ENCODE data around the gene CHST8.

Gene CHST8, protein sequence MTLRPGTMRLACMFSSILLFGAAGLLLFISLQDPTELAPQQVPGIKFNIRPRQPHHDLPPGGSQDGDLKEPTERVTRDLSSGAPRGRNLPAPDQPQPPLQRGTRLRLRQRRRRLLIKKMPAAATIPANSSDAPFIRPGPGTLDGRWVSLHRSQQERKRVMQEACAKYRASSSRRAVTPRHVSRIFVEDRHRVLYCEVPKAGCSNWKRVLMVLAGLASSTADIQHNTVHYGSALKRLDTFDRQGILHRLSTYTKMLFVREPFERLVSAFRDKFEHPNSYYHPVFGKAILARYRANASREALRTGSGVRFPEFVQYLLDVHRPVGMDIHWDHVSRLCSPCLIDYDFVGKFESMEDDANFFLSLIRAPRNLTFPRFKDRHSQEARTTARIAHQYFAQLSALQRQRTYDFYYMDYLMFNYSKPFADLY

DNA sequence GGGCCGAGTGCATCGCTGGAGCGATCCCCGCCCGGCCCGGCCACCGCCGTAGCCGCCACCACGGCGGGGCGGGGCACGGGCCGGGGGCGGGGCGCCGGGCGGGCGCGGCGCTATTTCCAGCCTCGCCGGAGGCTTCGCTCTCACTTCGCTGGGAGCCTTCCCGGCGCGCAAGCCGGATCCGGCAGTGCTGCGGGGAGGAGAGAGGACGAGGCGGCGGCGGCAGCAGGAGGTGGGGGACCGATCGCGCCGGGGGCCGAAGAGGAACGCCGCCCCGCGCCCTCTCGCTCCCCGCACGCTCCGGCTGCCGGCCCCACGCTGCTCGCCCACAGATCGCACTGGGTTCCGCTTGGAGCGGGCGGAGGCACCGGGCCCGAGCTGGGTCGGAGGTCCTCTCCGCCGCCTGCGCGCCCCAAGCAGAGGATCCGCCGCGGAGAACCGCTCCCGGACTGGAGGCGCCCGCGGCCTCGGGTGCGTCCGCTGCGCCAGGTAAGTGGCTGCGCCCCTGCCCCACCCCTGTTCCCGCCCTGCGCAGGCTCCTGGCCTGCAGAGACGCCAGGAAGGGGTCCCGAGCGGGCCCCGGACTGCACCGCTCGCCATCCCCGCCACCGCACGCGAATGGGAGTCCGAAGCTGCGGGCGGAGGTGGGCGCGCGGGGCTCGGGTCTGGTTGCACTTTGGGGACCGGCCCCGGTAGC, at the start of gene CHST8:
CHST8 (plus strand) TSS at position 143 of the 694 bp plus-strand sequence. CDS start 67,309 bp downstream, outside the sequence.
- H3K27me3 Mint-ChIP-seq, result peaks cover 50 to 71% of the 10 kb centered on the region in 2 donors
- no peaks in the 10 kb centered on the region for H3K4me1 Mint-ChIP-seq
- no peaks in the 10 kb centered on the region for H3K9me3 Mint-ChIP-seq
- H3K27ac Mint-ChIP-seq, result no peak within 1 kb of the TSS
- H3K36me3 Mint-ChIP-seq, result peaks cover 0 to 2% of the 10 kb centered on the region in 2 donors
- DNase-seq (no peak), ATAC-seq (replicated peaks) (no peak)
- H3K4me3 Mint-ChIP-seq, result peak within 1 kb of the TSS in 1 of 2 donors; percentile 46

DNA sequence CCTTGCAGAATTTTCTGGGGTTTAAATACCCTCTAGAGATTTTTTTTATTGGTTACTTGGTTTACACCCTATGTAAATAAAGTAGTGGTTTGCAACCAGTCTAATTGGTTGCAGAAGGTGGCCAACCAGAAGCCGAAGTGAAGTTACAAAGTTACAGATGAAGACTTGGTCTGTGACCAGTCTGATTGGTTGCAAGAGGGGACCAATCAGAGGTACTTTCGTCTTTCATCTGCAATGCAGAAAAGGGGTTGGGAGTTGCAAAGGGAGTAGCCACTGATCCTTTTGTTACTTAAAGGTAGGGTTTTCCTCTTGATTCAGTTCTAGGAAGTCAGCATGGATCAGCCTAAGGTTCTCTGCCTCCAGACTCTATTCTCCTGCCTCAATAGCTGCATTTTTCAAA, 48.8 kb upstream of the CHST8 start:
- DNase-seq, result no peak
- ATAC-seq (replicated peaks), result no peak
- H3K27ac Mint-ChIP-seq, result no peak overlapping the region
- H3K9me3 Mint-ChIP-seq, result peaks cover 20% of the 10 kb centered on the region in 2 donors
- H3K36me3 Mint-ChIP-seq, result peaks cover 5 to 9% of the 10 kb centered on the region in 2 donors
- no peaks in the 10 kb centered on the region for H3K4me1 Mint-ChIP-seq
- H3K27me3 Mint-ChIP-seq, result peaks cover 17 to 18% of the 10 kb centered on the region in 2 donors
- H3K4me3 Mint-ChIP-seq, result no peak overlapping the region

DNA sequence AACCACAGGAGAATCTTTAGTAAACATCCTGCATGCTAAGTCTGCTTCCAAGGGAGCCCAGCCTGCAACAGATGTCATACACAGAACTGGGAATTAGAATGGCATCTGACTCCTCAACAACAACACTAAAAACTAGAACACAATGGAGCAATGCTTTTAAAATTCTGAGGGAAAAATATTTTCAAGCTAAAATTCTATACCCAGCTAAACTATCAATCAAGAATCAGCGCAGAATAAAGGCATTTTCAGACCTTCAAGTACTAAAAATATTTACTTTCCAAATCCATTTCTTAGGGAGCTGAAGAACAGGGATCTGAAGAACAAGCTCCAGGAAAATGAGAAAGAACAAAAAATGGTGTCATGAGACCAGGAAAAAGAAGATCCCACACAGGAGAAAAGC, 46.9 kb upstream of the CHST8 start:
- no peak for ATAC-seq (replicated peaks)
- Mint-ChIP-seq H3K9me3 (peaks cover 20% of the 10 kb centered on the region in 2 donors), H3K27ac (no peak overlapping the region), H3K27me3 (peaks cover 1 to 17% of the 10 kb centered on the region in 2 donors), H3K36me3 (peaks cover 5 to 9% of the 10 kb centered on the region in 2 donors), H3K4me1 (no peaks in the 10 kb centered on the region), H3K4me3 (no peak overlapping the region)
- DNase-seq, result no peak

DNA sequence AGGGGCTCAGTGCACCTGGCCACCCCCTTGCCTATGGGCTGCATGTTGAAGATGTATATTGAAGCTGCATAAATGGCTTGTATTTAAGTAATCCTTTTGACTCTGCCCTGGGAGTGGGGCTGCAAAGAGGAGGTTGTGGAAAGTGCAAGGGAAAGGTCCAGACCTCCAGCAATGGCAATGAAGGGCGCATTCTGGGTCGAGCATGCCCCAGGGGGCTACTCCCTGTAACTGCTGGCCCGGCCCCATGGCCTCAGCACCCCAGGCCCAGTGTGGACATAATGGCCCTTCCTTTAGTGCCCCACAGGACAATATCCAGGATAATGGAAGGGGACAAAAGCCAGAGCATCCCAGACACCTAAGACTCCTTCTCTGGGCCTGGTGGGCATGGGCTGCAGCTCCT, 43.1 kb upstream of the CHST8 start:
- Mint-ChIP-seq H3K36me3 (peaks cover 3 to 9% of the 10 kb centered on the region in 2 donors), H3K4me1 (no peaks in the 10 kb centered on the region), H3K9me3 (peaks cover 16 to 17% of the 10 kb centered on the region in 2 donors), H3K27ac (no peak overlapping the region), H3K4me3 (no peak overlapping the region), H3K27me3 (peaks cover 21 to 26% of the 10 kb centered on the region in 2 donors)
- ATAC-seq (replicated peaks) (no peak), DNase-seq (no peak)

DNA sequence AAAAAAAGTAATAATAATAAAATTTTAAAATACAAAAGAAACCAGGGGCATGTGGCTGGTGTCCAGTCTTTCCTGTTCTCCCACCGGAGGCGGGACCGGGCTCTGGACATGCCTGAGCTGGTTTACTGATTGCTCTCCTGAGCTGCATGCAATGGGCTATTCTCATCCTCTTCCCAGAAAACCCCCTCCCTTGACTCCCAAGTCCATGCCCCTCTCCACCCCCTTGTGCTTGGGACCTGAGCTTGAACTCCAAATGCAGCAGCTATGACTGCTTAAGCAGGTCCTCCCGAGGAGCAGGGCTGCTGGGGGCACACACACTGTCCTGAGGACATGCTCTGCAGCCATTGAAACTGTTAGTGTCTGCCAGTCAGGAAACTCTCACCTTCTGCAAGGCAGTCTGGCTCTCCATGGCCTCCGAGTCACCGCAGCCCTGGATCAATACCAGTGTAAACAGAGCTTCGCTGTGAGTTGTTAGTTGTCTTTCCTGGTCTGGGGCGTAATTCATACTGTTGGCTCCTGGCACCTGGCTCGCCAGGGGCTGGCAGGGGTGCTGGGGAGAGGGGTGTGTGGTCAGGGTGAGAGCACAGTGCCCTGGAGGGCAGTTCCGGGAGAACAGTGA, 41.6 kb upstream of the CHST8 start:
- ATAC-seq (replicated peaks) (no peak), DNase-seq (no peak)
- no peak overlapping the region for H3K4me3 Mint-ChIP-seq
- no peak overlapping the region for H3K27ac Mint-ChIP-seq
- H3K9me3 Mint-ChIP-seq, result peaks cover 5 to 6% of the 10 kb centered on the region in 2 donors
- no peaks in the 10 kb centered on the region for H3K4me1 Mint-ChIP-seq
- H3K36me3 Mint-ChIP-seq, result no peaks in the 10 kb centered on the region
- H3K27me3 Mint-ChIP-seq, result peaks cover 22 to 28% of the 10 kb centered on the region in 2 donors

DNA sequence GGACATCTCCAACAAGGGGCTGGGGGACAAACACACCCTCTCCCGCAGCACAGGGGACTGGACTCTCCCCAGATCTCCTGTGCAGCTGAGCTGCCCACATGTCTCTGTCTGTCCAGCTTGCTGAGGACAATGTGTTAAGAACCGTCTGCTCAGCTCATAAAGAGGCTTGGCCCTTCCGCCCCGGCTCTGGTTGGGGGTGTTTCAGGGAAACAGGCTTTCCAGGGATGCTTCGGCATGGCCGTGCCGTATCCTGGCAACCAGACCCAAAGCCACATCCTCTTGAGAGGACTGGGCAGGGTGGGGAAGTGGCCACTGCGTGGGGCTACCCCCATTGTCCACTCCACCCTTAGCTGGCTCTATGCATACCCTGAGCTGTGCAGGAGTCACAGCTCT, 41.1 kb upstream of the CHST8 start:
- Mint-ChIP-seq H3K27me3 (peaks cover 22 to 28% of the 10 kb centered on the region in 2 donors), H3K27ac (no peak overlapping the region), H3K4me1 (no peaks in the 10 kb centered on the region), H3K4me3 (no peak overlapping the region), H3K9me3 (peaks cover 4 to 6% of the 10 kb centered on the region in 2 donors), H3K36me3 (no peaks in the 10 kb centered on the region)
- no peak for ATAC-seq (replicated peaks)
- no peak for DNase-seq

DNA sequence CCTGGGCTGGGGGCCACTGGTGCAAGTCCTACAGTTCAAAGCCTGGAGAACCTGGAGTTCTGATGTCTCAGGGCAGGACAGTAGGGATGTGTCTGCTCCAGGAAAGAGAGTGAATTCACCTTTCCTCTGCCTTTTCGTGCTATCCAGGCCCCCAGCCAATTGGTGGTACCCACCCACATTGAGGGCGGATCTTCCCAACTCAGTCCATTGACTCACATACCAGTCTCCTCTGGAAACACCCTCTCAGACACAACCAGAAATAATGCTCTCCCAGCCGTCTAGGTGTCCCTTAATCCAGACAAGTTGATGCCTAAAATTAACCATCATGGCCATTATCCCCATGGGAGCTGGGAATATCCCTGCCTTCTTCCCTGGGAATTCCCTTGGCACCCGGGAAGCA, 38.8 kb upstream of the CHST8 start:
- Mint-ChIP-seq H3K9me3 (peaks cover 7 to 10% of the 10 kb centered on the region in 2 donors), H3K27me3 (peaks cover 28 to 34% of the 10 kb centered on the region in 2 donors), H3K4me3 (no peak overlapping the region), H3K4me1 (no peaks in the 10 kb centered on the region), H3K27ac (no peak overlapping the region), H3K36me3 (no peaks in the 10 kb centered on the region)
- DNase-seq, result no peak
- no peak for ATAC-seq (replicated peaks)

DNA sequence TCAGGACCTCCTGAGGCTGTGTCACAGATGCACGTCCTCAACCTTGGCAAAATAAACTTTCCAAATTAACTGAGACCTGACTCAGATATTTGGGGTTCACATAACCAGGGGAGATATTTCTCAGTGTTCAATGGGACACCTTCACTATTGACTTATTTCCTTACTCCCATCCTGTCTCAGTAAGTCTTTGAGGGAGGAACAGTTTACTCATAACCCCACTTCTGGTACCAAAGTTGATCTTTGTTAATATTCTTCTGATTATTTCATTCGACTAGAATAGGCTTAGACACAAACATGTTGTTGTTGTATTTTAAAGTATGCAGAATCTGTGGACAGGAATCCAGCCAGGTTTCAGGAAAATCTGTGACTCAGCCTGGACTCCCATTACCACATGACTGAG, 34.6 kb upstream of the CHST8 start:
- no peak for ATAC-seq (replicated peaks)
- H3K27me3 Mint-ChIP-seq, result peaks cover 13 to 15% of the 10 kb centered on the region in 2 donors
- no peaks in the 10 kb centered on the region for H3K4me1 Mint-ChIP-seq
- no peak overlapping the region for H3K4me3 Mint-ChIP-seq
- no peaks in the 10 kb centered on the region for H3K36me3 Mint-ChIP-seq
- H3K27ac Mint-ChIP-seq, result no peak overlapping the region
- H3K9me3 Mint-ChIP-seq, result peaks cover 15 to 18% of the 10 kb centered on the region in 2 donors
- no peak for DNase-seq

DNA sequence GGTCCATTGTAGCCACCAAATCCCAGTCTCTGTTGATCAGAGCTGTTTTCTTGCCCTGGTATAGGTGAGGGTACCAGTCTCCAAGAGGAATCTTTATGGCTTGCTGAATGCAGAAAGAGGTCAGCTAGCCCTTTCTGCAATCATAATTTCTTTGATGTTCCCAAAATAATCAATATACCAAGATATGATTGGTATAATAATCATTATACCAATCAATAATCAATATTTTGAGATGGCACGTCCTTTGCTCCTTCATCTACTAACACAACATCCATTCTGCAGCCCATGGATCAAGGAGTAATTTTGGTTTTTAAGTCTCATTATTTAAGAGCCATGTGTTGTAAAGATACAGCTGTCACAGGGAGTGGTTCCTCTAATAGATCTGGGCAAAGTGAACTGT, 31.5 kb upstream of the CHST8 start:
- Mint-ChIP-seq H3K27me3 (peaks cover 11 to 17% of the 10 kb centered on the region in 2 donors), H3K9me3 (peaks cover 15 to 18% of the 10 kb centered on the region in 2 donors), H3K4me3 (no peak overlapping the region), H3K4me1 (no peaks in the 10 kb centered on the region), H3K27ac (no peak overlapping the region), H3K36me3 (no peaks in the 10 kb centered on the region)
- DNase-seq (no peak), ATAC-seq (replicated peaks) (no peak)

DNA sequence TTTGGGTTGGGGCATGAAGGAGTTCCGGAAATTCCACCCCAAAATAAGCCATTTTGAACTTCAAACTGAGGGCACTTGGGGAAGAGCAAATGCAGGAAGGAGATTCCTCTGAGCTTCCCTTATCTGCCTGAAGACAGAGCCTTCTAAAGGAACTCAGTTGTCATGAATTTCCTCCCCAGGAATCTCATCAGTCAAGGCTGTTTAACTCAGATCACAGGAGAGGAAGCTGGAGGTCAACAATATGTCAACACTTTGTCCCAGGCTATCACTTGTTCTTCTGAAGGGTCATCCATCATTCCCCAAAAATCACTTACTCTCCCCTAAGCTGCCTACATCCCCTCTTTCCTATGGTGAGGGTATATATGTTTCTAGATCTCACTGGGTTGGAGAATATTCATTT, 26.0 kb upstream of the CHST8 start:
- no peak for ATAC-seq (replicated peaks)
- peaks cover 0 to 1% of the 10 kb centered on the region in 2 donors for H3K36me3 Mint-ChIP-seq
- no peaks in the 10 kb centered on the region for H3K4me1 Mint-ChIP-seq
- no peak overlapping the region for H3K27ac Mint-ChIP-seq
- H3K9me3 Mint-ChIP-seq, result peaks cover under 1 to 7% of the 10 kb centered on the region in 2 donors
- H3K4me3 Mint-ChIP-seq, result no peak overlapping the region
- peaks cover 5 to 24% of the 10 kb centered on the region in 2 donors for H3K27me3 Mint-ChIP-seq
- no peak for DNase-seq

DNA sequence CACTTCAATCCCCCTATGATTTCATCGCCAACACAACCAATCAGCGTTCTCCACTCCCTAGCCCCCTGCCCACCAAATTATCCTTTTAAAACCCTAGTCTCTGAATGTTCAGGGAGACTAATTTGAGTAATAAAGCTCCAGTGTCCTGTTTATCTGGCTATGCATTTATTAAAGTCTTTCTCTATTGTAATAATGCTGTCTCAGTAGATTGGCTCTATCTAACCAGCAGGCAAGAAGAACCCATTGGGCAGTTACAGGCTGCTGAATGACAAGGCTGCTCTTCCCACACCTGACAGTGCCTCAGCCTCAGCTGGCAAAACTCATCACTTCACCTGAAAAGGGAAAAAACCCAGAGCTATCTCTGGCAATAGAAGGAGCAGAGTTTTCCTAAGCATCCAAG, 20.2 kb upstream of the CHST8 start:
- no peak overlapping the region for H3K4me3 Mint-ChIP-seq
- no peak for DNase-seq
- peaks cover 19 to 21% of the 10 kb centered on the region in 2 donors for H3K9me3 Mint-ChIP-seq
- no peak overlapping the region for H3K27ac Mint-ChIP-seq
- H3K4me1 Mint-ChIP-seq, result no peaks in the 10 kb centered on the region
- H3K36me3 Mint-ChIP-seq, result peaks cover 0 to 1% of the 10 kb centered on the region in 2 donors
- peaks cover 8 to 21% of the 10 kb centered on the region in 2 donors for H3K27me3 Mint-ChIP-seq
- ATAC-seq (replicated peaks), result no peak

DNA sequence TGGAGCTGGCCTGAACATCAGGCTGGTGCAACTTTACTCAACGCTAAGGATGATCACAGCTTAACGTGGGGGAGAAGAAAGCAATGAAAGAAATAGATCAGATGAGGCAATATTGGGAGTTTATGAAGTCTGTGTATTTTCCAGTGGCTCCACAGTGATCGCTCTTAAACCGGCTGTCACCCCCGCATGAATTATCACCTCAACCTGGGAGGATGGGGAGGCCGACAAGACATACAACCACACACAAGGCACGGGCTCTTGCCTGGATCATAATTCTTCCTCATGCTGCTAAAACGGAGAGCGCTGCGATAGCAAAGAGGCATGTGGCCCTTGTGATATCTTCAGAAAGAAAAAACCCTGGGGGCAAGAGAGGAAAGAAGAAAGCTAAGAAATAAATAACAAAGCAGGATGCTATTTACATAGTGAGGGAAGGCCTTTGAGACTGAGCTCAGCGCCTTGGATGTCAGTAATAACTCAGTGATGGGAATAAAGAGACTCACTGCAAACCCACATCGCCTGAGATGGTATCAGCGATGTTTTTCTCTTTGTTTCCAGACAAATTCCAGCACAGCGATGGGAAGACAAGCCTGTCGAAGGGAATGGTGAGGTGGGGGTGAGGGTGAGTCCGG, 19.1 kb upstream of the CHST8 start:
- Mint-ChIP-seq H3K4me1 (no peaks in the 10 kb centered on the region), H3K4me3 (no peak overlapping the region), H3K27ac (no peak overlapping the region), H3K36me3 (peaks cover 0 to 1% of the 10 kb centered on the region in 2 donors), H3K9me3 (peaks cover 19% of the 10 kb centered on the region in 2 donors), H3K27me3 (peaks cover 8 to 21% of the 10 kb centered on the region in 2 donors)
- ATAC-seq (replicated peaks) (no peak), DNase-seq (no peak)

DNA sequence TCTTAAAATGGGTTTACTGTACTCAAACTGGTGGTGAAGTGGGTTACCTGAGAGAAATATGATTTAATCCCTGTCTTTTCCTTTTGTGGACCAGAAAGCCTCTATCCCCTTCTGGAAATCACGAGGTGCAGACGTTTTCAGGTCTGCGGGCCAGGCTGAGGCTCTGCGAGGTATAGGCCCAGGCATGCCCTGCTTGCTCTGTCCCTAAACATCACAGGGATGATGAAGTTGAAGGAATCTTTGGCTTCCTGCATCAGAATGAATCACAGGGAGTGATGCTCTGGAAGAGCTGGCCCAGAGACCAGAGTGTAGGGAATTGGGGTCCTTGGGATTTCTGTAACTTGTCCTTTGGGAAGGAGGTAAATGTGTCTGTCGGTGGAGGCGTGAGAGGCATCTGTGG, 18.4 kb upstream of the CHST8 start:
- DNase-seq (no peak), ATAC-seq (replicated peaks) (no peak)
- Mint-ChIP-seq H3K27me3 (peaks cover 8 to 21% of the 10 kb centered on the region in 2 donors), H3K36me3 (peaks cover 0 to 1% of the 10 kb centered on the region in 2 donors), H3K4me3 (no peak overlapping the region), H3K9me3 (peaks cover 19% of the 10 kb centered on the region in 2 donors), H3K27ac (no peak overlapping the region), H3K4me1 (no peaks in the 10 kb centered on the region)

DNA sequence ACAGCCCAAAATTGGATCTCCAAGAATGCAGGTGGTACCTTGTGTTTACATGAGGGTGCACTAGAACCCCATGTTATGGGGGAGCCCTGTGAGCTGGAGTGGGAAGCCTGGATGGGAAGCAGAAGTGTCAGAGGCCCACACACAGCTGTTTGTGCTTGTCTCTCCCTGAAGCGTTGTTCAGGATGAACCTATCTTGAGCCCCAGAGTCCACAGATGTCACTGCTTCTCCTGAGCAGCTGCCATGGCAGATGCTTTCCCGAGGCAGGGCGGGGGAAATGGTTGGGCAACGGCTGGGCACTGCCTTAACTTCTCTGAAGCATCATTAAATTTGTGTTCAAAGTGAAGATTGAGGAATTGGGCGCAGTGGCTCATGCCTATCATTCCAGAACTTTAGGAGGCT, 17.1 kb upstream of the CHST8 start:
- Mint-ChIP-seq H3K36me3 (no peaks in the 10 kb centered on the region), H3K4me1 (no peaks in the 10 kb centered on the region), H3K27ac (no peak overlapping the region), H3K4me3 (no peak overlapping the region), H3K9me3 (peaks cover 19 to 21% of the 10 kb centered on the region in 2 donors), H3K27me3 (peaks cover 8 to 17% of the 10 kb centered on the region in 2 donors)
- no peak for ATAC-seq (replicated peaks)
- DNase-seq, result no peak
